ENCODE measurements around the gene PCBD2.
"Not testable (repeated sequence)": the region's sequence is repeated elsewhere in the genome, so short reads cannot be mapped to it uniquely, and the experiment has no call there.

The PCBD2 gene

DNA sequence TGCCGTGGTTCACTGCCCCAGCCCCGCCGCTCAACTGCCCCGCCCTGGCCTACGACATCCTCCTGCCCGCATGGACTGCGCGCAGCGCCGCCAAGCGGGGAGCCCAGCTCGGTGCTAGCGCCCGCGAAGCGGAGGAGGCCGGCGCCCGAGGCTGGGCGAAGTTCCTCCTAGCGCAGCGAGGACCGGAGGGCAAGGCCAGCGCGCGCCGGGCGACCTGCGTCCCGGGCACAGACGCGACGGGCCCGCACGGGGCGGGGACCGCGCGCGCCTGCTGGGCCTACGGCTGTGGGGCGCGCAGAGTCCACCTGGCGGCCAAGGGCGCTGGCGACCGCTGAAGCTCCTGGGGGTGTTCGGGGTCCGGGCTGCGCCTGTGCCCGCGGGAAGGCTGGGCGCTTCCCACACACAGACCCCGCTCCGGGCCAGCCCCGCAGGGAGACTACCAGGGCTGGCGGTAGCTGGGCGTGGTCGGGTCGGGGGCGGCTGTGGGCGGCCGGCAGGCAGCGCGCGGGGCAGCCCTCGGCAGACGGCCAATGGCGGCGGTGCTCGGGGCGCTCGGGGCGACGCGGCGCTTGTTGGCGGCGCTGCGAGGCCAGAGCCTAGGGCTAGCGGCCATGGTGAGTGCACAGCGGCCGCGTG, at the start of gene PCBD2:
TSS of gene PCBD2 (plus strand) at position 522 of the 636 bp plus-strand sequence. CDS start at position 531, 9 bp downstream.
- DNase-seq (ENCODE audit: low read depth in 3 of 3) = peak; percentile 82 to 93 (median 83)

DNA sequence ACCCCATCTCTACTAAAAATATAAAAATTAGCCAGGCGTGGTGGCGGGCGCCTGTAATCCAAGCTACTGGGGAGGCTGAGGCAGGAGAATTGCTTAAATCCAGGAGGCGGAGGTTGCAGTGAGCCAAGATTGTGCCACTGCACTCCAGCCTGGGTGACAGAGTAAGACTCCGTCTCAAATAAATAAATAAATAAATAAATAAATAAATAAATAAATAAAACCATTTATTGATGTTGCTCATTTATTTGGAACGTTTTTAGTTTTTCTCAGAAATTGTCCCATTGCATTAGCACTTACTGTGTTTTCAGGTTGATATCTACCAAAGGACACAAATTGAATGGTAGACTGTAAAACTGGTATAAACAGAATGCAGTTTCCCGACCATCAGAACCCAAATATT, 48.5 kb upstream of the PCBD2 start:
- DNase-seq (ENCODE audit: low read depth in 3 of 3) = not testable (repeated sequence)

DNA sequence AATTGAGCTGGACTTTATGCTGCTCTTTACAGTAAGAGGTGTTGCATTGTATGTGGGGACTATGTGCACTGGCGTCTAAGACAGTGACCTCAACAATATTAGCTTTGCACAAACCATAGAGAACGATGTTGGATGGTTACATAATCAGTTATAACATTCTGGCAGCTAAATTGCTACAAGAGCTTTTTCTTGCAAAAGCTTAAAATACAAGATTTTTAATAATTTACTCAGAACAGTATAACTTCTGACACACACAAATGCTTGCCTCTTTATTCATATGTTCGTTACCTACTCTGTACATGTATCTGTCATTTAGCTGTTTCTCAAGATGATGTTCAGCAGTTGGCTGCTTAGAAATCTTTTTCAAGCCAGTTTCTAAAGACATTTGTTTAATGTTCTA, 47.5 kb upstream of the PCBD2 start:
- no peak for DNase-seq (ENCODE audit: low read depth in 3 of 3)

DNA sequence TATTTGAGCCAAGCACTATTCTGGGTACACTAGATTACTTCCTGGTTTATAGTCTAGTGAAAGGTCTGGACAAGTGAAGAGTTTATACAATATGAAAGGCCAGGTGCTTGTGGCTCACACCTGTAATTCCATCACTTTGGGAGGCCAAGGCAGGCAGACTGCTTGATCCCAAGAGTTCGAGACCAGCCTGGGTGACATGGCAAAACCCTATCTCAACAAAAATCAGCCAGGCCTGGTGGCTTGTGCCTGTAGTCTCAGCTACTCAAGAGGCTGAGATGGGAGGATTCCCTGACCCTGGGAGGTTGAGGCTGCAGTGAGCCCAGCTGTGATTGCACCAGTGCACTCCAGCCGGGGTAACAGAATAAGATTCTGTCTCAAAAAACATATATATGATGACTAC, 40.2 kb upstream of the PCBD2 start:
- no peak for DNase-seq (ENCODE audit: low read depth in 3 of 3)

DNA sequence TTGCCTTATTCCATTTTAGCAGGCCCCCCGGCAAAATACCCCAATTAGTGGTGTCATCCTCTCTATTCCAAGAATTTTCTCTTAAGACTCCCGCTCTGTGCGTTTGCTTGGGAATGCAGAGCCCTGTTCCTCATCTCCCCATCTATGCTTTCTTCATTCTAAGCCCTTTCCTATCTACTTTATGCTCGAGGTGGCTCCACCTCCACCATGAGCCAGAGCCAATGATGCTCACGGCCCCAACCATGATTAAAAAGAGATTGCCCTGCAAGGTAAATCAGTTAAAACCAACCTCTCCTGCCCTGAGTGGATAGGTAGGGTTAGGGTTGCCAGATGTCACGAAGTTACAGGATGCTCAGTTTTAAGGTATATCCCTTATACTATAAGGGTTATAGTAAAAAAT, 31.4 kb upstream of the PCBD2 start:
- DNase-seq (ENCODE audit: low read depth in 3 of 3) = no peak

DNA sequence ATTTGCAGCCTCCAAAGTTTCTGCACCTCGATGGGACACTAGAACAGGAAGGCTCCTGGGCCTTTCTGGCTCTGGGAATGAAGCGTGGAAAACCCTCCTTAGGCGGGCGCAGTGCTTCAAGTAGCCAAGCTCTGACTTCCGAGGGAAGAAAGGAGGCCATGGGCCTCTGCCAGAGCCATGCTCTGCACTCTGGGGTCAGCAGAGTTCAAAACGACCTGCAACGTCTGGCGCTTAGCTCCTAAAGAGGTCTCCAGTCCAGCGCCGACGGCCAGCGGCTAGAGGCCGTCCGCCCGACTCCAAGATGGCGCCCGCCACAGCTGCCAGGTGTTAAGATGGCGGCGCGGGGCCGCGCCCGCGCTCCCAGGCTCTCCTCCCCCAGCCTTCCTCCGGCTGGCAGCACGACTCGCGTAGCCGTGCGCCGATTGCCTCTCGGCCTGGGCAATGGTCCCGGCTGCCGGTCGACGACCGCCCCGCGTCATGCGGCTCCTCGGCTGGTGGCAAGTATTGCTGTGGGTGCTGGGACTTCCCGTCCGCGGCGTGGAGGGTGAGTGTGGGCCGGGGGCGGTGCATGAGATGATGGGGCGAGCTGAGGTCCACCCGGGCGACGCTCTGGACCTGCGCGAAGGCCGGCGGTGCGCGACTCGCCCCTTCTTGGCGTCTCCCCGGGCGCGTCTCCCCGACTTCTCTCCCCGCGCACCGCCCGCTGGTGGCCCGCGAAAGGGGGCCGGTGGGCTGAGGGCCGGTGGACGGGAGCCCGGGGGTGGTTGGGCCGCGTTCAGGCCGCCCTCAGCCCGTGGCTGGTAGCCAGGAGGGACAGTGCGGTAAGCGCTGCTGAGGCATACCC, 30.7 kb upstream of the PCBD2 start, which contains the start of gene TXNDC15:
TSS of gene TXNDC15 (plus strand) at position 385 of the 844 bp plus-strand sequence. CDS start at position 442, 57 bp downstream.
- DNase-seq (ENCODE audit: low read depth in 3 of 3) = peak; percentile 65 to 79 (median 65)

DNA sequence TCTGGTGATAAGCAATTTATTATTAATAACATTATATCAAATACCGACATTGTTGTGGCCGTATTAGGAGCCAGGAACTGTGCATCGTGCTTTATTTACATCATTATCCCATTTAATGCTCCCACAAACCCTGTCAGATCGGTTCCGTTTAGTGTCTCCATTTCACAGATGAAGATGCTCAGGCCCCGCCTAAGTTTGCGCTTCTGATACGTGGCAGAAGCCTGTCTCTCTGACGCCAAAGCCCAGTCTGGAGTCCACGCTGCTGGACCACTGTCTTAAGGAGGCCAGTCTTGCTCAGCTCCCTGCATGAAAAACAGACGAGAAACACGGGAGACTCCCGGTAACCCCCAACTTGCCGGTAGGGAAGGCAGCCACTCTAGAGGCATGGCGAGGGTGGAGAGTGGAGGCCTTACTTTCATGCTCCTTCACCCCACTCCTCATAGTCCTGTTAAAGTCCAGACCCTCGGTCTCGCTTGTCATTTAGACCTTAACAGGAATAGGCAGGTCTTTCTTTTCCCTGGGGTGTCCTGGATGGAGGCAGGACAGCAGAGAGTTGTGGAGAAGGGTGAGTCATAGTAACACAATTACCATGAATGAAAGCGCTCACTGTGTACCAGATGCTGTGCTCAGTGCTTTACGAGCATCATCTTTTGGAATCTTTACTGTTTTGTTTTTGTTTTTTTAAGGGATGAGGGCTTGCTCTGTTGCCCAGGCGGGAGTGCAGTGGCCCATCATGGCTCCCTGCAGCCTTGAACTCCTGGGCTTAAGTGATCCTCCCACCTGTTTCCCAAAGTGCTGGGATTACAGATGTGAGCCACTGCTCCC, 29.9 kb upstream of the PCBD2 start:
- DNase-seq (ENCODE audit: low read depth in 3 of 3) = peak in 2 of 3 experiments; percentile 10 to 35

DNA sequence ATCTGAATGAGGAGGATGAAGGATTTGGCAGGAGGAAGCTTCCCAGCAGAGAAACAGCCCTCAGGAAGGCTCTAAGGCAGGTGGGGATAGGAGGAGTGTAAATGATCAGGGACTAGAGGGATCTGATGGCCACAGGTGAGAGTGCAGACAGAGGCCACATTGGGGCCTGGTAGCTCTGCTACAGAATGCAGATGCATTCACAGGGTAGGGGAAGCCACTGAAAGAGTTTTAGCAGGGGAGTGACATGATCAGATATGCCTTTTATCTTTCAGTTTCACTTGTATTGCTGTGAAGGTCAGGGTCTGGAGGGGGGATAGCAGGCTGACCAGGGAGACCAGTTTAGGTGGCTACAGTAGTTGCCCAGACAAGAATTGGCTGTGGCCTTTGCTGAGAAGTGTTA, 27.8 kb upstream of the PCBD2 start:
- no peak for DNase-seq (ENCODE audit: low read depth in 3 of 3)

DNA sequence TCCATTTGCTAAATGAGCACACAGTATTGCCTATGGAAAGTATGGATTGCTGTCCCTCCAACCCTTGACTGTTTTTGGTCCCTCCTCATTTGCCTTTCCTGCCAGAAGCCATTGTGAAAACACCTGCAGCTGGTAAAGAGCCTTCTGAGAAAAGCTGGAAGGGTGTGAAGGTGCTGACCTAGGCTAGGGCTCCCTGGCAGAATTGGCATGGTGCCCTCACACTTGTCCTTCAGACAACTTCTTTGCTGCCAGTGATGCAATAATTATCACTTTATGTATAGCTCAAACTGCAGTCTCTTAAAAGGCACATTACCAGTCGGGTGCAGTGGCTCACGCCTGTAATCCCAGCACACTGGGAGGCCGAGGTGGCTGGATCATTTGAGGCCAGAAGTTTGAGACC, 26.5 kb upstream of the PCBD2 start:
- DNase-seq (ENCODE audit: low read depth in 3 of 3) = no peak

DNA sequence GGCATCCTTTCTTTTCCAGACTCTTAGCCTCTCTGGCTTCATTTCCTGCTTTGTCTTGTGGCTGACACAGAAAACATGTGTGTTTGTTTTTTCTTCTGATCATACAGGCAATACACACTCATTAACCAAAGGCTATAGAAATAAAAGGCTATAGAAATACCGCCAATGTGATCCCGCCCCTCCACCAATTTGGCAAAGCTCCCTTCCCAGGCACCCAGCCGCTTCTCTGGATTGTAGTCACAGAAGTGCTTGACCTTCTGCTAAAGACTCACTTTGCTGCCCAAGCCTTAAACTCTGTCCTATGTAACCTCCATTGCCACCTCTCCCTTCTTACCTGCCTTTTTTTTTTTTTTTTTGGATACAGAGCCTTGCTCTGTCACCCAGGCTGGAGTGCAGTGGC, 25.5 kb upstream of the PCBD2 start:
- no peak for DNase-seq (ENCODE audit: low read depth in 3 of 3)

DNA sequence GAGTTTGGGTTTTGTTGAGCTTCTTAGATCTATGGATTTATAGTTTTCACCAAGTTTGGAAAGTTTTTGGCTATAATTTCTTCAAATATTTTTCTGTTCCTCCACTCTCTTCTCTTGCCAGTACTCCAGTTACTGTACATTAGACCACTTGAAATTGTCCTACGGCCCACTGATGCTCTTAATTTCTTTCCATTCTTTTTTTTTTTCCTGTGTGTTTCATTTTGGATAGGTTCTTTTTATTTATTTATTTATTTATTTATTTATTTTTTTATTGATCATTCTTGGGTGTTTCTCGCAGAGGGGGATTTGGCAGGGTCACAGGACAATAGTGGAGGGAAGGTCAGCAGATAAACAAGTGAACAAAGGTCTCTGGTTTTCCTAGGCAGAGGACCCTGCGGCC, 24.0 kb upstream of the PCBD2 start:
- not testable (repeated sequence) for DNase-seq (ENCODE audit: low read depth in 3 of 3)

DNA sequence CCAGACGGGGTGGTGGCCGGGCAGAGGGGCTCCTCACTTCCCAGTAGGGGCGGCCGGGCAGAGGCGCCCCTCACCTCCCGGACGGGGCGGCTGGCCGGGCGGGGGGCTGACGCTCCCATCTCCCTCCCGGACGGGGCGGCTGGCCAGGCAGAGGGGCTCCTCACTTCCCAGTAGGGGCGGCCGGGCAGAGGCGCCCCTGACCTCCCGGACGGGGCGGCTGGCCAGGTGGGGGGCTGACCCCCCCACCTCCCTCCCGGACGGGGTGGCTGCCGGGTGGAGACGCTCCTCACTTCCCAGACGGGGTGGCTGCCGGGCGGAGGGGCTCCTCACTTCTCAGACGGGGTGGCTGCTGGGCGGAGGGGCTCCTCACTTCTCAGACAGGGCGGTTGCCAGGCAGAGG, 23.2 kb upstream of the PCBD2 start:
- not testable (repeated sequence) for DNase-seq (ENCODE audit: low read depth in 3 of 3)

DNA sequence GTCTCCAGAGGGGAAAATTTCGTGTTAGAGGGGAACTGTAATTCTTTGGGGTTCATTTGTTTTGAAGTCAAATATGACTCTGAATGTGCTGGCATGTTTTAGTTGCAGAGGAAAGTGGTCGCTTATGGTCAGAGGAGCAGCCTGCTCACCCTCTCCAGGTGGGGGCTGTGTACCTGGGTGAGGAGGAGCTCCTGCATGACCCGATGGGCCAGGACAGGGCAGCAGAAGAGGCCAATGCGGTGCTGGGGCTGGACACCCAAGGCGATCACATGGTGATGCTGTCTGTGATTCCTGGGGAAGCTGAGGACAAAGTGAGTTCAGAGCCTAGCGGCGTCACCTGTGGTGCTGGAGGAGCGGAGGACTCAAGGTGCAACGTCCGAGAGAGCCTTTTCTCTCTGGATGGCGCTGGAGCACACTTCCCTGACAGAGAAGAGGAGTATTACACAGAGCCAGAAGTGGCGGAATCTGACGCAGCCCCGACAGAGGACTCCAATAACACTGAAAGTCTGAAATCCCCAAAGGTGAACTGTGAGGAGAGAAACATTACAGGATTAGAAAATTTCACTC, 17.3 kb upstream of the PCBD2 start:
- DNase-seq (ENCODE audit: low read depth in 3 of 3) = no peak

DNA sequence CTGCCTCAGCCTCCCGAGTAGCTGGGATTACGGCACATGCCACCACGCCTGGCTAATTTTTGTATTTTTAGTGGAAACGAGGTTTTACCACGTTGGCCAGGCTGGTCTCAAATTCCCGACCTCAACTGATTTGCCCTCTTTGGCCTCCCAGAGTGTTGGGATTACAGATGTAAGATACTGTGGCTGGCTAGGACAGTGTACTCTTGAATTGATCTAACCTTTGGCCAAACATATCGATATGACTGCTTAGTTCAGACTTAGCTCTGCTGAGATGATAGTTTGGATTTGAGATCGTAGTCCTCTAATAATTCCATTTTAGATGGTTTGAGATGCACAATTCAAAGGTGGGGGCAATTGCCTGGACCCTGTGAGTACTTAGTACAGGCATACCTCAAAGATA, 15.6 kb upstream of the PCBD2 start:
- no peak for DNase-seq (ENCODE audit: low read depth in 3 of 3)

DNA sequence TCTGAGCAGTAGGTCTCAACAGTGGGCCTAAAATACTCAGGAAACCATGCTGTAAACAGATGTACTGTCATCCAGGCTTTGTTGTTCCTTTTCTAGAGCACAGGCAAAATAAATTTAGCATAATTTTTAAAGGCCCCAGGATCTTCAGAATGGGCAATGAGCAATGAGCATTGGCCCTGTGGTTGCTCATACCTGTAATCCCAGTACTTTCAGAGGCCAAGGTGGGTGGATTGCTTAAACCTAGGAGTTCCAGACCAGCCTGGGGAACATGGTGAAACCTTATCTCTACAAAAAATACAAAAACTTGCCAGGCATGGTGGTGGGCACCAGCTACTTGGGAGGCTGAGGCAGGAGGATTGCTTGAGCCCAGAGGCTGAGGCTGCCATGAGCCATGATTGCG, 13.5 kb upstream of the PCBD2 start:
- DNase-seq (ENCODE audit: low read depth in 3 of 3) = no peak

DNA sequence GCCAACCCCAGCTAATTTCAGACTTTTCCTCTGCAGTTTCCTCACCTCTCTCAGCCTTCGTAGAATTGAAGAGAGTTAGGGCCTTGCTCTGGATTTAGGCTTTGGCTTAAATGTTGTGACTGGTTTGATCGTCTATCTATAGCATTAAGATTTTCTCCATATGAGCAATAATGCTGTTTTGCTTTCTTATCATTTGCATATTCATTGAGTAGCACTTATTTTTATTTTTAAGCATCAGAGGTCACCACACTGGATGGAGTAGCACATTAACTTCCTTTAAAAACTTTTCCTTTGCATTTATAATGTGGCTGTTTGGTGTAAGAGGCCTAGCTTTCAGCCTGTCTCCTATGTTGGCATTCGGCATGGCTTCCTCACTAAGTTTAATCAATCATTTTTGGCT, 12.6 kb upstream of the PCBD2 start:
- no peak for DNase-seq (ENCODE audit: low read depth in 3 of 3)

DNA sequence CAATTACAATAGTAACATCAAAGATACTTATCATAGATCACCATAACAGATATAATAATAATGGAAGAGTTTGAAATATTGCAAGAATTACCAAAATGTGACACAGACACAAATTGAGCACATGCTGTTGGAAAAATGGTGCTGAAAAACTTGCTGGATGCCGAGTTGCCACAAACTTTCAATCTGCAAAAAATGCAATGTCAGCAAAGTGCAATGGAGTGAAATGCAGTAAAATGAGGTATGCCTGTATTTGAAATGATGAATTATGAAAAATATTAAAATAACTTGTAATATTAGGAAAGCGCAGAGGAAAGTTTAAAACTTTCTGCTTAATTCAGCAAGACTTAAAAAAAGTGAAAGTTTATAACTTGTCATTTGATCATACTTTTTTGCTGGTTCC, 12.0 kb upstream of the PCBD2 start:
- no peak for DNase-seq (ENCODE audit: low read depth in 3 of 3)

DNA sequence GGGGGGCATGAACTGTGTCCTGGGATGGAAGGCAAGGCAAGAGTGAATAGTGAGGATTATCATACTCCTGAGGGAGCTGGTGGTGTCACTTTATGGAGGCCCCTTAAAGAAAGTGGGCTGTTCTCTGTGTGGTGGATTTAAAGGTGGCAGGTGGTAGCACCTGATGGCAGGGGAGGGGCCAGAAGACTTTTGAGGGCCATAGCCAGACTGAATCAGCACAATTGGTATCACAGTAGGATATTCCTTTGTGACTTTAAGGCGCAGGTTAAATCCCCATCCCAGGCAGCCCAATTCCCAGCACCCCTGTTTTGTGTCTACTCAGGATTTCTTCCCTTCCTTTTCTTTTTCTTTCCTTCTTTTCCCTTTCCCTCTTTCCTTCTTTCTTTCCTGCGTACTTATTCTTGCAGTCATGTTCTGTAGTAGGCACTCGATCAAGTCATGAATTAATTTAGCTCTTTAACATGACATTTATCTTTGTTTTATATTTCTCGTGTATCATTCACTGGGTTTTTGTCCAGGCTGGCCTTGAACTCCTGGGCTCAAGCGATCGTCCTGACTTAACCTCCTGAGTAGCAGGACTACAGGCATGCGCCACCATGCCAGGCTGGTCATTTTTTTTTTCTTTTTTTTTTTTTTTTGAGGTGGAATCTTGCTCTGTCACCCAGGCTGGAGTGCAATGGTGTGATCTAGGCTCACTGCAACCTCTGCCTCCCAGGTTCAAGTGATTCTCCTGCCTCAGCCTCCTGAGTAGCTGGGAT, 11.0 kb upstream of the PCBD2 start:
- DNase-seq (ENCODE audit: low read depth in 3 of 3) = no peak

DNA sequence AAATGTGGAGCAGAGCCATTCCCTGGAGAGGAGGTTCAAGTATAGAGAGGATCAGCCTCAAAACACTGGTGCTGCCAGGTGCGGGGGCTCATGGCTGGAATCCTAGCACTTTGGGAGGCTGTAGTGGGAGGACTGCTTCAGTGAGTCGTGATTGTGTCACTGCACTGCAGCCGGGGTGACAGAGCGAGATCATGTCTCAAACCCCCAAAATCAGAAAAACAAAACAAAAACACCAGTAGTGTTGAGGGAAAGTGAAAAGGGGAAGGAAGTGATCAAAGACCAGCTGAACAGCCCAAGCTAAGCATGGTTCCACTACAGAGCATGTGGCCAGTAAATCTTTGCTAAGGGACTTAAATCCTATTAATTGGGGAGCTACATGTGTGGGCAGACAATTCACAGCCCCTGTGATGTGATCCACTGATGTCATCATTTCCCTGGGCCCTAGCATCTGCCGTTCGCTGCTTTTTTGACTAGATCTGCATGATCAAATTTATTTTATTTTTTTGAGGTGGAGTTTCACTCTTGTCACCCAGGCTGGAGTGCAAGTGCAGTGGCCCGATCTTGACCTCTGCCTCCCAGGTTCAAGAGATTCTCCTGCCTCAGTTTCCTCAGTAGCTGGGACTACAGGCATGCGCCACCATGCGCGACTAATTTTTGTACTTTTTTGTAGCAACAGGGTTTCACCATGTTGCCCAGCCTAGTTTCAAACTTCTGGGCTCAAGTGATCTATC, 2.7 kb upstream of the PCBD2 start:
- no peak for DNase-seq (ENCODE audit: low read depth in 3 of 3)

DNA sequence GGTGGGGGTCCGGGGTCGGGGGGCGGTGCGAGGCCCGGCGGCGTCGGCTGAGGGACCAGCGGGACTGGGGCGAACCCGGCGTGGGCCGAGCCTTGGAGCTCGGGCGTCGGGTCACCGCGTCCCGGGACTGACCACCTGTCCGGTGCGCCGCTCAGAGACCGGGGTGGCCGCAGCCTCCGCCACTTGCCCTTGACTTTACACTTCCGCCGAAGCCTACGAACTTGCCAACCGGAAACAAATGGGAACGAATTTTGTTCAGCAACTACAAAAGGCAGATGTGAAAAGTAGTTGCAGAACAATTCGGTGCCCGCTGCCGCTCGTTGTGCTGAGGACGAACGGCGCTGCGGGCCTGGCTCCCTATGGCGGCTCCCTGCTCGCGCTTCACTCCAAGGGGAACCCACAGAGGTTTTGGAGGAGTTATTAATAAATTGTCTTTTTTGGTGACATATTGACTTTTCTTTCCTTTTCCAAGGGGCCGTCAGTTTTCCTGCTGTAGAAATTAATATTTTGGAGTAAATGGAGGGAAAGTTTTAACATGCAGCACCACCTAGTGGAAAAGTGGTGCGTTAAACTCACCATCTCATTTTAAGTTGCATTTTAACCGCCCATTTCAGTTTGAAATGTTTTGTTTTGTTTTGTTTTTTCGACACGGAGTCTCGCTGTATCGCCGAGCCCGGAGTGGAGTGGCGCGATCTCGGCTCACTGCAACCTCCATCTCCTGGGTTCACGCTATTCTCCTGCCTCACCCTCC, 490 bp downstream of the PCBD2 start:
- peak; percentile 34 to 54 (median 40) for DNase-seq (ENCODE audit: low read depth in 3 of 3)
